GM21381 (cell line): ENCODE results near the gene C13orf46.

Source experiments
- ATAC-seq: cut with Tn5 transposase; IDR thresholded peaks from one replicate; pipeline ENCODE4 v1.9.1; 2021; ENCODE audit warnings: mild to moderate bottlenecking, moderate library complexity; ENCODE audit not compliant: unreplicated experiment

The C13orf46 gene

DNA sequence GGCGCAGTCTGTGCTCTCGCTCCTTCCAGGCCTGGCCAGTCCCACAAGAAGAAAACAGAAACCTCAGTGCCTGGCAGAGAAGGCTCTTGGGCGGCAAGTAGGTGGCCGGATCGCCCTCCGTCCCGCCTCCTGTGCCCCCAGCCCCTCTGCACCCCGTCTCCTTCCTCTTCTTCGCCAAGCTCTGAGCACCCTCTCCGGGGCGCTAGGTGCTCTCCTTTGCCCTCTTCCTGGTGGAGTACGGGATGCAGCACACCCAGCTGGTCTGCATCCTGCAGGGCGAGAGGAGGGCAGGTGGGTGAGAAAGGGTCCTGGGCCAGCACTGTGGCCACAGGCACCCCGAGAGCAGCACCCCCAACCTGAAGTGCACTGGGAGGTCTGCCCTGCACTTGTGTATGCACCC, 17.3 kb downstream of the C13orf46 start:
- no peak for ATAC-seq

DNA sequence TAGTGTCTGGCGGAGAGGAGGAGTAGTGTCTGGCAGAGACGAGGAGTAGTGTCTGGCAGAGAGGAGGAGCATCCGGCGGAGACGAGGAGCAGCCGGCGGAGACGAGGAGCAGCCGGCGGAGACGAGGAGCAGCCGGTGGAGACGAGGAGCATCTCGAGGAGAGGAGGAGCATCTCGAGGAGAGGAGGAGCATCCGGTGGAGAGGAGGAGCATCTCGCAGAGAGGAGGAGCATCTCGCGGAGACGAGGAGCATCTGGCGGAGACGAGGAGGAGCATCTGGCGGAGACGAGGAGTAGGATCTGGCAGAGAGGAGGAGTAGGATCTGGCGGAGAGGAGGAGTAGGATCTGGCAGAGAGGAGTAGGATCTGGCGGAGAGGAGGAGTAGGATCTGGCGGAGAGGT, 18.2 kb downstream of the C13orf46 start:
- no peak for ATAC-seq

GRCh38 chr13:113955235-113955634, 18.6 kb downstream of the C13orf46 start:
- ATAC-seq: no peak

GRCh38 chr13:113954046-113954835, 19.6 kb downstream of the C13orf46 start:
- ATAC-seq: no peak

DNA sequence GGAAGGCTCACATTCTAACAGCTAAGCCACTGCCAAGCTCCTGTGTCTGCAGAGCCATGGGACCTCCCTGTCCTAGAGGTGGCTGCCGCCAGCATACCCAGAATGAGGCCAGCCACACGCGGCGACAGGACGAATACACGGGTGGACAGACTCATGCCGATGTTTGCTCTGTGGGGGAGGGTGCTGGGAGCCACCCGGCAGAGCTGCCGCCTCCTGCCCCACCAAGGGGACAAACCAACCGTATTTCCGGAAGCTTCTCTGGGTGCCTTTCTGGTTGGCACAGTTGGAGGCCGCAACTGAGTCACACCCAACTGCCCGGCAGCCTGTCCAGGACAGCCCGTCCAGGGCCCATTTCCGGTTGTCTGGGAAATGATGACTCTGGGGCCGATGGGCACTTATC, 20.3 kb downstream of the C13orf46 start:
- ATAC-seq: no peak

GRCh38 chr13:113952983-113953520, 20.8 kb downstream of the C13orf46 start:
- ATAC-seq: no peak

DNA sequence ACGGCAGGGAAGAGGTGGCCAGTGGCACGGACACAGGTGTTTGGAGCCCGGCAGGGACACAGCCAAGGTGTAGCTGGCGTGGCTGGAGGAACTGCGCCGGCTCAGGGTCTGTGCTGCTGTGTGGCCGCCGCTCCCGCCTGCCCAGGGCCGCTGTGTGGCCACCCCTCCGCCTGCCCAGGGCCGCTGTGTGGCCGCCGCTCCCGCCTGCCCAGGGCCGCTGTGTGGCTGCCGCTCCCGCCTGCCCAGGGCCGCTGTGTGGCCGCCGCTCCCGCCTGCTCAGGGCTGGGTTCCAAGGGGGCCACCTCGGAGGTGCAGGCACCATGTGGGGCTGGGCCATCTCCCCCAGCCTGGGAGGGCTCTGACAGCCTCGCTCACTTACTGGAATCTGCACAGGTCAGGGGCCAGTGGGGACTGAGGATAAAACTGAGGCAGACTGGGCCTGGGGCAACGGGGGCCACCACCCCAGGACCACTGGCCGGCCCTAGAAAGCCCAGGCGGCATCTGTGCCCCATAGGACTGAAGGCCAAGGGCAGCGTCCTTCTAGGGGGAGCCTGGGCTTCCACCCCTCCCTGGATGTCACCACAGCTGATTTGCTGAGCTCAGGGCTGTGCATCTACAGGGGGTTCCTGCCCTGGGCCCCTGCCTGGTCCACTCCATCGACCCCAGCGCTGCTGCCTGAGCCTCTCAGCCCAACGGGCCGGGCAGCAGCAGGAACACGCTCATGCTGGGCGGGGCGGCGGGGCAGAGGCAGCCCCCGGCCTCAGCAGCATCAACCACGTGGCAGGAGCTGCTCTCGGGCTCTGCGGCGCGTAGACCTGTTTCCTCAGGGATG, 21.5 kb downstream of the C13orf46 start:
- ATAC-seq: no peak

DNA sequence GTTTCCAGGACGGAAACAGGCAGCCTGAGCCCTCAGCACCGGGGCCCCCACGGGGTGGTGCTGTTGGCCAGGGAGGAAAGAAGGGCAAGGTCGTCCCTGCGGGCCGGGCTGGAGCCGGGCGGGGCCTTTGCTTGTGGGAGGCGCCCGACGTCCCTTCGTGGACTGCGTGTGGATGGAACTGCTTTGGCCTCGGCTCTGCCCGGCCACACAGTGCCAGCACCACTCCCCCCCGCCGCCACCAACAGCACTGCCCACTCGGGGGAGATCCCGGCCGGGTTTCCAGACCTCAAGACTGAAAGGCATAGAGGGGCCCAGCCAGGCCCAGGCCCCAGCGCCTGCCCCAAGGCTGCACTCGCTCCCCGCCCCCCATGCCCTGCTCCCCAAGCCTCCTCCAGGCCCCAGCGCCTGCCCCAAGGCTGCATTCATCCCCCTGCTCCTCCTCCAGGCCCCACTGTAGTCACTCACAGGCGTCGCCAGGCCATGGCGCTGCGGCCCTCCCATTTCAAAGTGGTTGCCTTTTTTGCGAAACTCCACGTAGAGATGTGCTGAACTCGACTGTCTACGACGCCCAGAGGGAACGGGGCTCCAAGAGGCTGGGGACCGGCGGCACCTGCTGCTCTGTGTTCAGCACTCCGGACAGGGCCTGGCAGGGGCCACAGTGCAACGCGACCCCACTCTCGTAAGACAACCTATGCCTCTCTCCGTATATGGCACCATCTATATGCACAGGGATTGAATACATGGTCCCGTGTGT, 22.5 kb downstream of the C13orf46 start:
- ATAC-seq: no peak

- ATAC-seq: no peak
These were observed 23.2 kb downstream of the C13orf46 start for GRCh38 chr13:113950451-113951245.

DNA sequence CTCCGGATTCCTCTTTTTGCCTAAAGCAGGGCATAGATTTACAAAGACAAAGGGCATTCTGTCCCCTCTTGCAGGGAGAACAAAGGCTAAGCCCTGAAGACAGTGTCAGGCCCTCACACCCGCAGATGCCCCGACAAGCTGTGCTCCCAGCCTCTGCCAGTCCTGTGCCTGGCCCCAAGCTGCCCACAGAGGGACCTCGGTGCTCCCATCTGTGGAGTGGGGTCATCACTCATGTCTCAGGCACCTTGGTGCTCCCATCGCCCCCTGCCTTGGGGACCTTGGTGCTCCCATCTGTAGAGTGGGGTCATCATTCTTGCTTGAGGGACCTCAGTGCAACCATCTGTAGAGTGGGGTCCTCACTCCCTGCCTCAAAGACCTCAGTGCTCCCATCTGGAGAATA, 24.3 kb downstream of the C13orf46 start:
- no peak for ATAC-seq

DNA sequence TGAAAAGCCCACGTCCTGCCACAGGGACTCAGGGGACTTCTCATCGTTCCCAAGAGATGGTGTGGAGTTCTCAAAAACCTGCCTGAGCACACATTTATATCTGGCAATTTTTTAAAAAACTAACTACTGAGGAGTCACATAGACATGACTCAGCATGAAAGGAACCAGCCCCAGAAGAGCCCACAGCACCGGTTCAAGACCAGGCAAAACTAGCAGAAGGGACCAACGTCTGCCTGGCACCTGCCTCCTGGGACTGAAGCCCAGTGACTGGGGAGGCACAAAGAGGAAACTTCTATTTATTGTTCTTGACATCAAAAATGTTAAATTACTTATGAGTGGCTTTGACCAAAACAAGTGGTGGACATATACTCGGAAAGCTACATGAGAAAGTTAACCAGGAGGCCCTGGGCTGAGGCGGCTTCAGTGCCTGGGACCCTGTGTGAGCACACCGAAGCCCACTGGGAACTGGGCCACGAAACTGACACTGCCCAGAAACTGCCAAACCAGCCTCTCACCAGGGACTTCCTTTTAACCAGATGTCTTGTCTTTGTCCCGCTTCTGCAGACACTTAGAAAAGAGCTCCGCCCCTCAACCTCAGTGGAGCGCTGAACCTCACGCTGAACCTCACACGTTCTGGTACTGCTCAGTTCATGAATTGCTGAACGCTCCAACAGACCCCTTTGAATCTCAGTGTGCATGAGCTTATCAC, 25.7 kb downstream of the C13orf46 start:
- ATAC-seq: no peak

GRCh38 chr13:113947311-113948033, 26.4 kb downstream of the C13orf46 start:
- ATAC-seq: no peak

DNA sequence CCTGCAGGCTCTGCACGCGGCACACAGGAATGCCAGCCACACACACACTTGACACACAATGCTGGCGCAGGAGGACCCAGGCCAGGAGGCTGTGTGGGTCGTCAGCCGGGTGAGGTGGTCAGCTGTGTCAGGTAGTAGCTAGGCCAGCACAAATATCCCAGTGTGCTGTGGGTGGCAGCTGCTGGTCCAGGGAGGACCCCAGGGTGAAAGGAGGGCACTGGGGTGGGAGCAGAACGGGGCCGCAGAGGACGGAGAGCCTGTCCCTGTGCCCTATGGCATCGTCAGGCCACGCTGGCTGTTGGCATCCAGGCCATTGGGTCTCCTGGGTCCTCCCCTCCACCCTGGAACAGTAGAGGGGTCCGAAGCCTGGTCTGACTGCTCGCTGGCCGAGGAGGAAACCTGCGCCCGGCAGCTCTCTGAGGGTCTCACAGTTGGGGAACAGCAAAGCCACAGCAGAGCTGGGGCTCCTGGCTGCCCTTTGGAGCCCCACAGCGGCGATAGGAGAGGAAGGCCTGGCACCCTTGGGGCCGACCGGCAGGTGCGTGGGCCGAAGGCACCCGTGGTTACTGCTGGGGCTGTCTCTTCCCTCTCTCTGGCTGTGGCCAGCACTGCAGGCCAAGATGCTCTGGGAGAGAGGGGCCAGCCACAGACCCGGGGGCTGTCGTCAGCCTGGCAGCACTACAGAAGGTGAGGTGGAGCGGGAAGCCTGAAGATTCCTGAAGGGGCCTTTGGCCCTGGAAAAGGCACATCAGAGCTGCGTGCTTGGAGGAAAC, 27.3 kb downstream of the C13orf46 start:
- no peak for ATAC-seq

DNA sequence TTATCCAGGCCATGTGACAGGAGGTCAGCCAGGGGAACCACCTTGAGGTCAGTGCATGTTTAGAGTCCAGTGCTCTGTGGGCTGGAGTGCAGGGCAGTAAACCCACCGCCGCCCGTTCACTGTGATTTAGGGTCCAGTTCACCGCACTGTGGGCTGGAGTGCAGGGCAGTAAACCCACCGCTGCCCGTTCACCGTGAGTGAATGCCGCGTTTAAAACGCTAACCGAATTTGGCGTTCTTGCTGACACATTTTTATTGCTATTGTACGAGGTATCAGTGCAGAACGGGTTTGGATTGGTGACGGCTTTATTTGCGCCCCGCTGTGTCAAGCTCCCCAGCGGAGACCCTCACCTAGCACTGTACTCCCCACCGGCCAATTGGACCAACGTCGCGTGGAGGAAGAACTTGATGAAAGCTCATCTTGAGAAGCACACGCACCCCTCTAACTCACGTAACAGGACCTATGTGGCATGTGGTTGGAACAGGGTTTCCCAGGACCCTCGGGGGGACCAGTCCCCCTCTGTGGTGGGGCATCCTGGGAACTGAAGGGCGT, 27.9 kb downstream of the C13orf46 start:
- no peak for ATAC-seq

GRCh38 chr13:113943821-113944565, 29.9 kb downstream of the C13orf46 start:
- ATAC-seq: no peak

DNA sequence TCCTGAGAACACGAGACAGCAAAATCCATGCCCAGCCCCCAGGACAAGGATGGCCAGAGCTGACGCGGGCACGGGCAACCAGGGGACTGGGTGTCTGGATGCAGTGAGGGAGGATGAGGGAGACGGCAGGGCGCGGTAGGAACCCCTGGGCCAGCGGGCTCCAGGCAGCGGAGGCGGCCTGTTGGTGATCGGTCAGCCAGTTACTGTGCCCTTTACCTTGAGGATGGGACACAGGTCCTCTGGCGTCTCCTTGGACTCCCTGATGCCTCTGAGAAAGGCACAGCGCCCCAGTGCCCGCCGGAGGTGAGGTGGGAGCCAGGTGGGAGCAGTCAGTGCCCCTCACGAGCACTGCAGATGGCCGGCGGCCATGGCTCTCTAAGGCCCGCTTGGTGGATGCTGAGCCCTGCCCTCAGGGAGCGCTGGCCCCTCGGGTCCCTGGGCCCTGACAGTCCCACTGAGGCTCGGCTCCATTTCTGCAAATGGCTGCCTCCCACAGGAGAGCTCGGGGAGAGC, 31.2 kb downstream of the C13orf46 start:
- ATAC-seq: no peak

DNA sequence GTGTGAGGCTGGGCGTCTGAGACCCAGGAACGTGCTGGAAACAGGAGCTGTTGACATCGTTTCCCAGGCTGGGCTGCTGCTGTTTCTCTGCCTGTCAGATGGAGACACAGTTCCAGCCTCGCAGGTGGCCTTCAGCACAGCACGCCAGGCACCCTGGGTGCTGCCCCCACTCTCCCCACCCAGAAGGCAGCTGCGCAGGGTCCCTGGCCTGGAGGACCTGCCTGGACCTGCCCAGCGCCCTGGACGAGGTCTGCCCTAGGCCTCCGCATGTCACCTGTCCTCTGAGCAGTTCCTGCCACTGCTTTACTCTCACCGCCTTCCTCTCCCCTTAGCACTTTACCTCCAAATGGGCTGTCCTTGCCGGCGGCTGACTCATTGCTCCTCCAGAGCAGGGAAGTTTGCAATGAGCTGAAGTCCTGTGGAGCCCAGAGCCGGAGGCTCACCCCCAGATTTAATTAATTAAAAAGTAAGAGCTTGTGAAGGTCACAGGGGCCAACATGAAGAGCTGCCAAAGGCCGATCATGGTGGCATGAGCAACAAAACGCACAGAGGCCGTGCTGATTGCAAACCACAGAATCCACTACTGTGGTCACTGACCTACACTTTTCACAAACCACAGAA, 32.2 kb downstream of the C13orf46 start:
- ATAC-seq: no peak
